K562 (cell line): ENCODE results near the gene OR2A14. TPM values are rescaled to one million over a fixed set of nuclear protein-coding genes. Genes with fewer than 3 reads are reported as not detected.

Experiments
- ATAC-seq: fragments of 200-7000 bp; cut with Tn5 transposase; 3 replicates; pipeline ENCODE4 v1.9.1; 2020; ENCODE audit warnings: moderate library complexity
- BruUV-seq: library from RNA; stranded (reverse); fragments of 400-500 nt; replicated peaks from 2 replicates; lab custom pipeline; 2021; lab: Mats Ljungman, UMichigan
- CTCF ChIA-PET: fragments of 300-600 bp; formaldehyde crosslinking; extraction: SDS; loops from one replicate; lab custom pipeline; 2021; ENCODE audit warnings: low intra/inter-chr PET ratio; lab: Yijun Ruan, JAX
- POLR2A ChIA-PET: fragments of 300-600, 350-650 bp; sonication (Branson Sonifier 250); formaldehyde crosslinking; extraction: SDS; loops from one replicate; lab custom pipeline; 2021; ENCODE audit warnings: antibody characterized with exemption, inconsistent platforms; lab: Yijun Ruan, JAX
- DNase-seq, 4 experiments: peaks; one replicate each; pipeline versions ENCODE4 v3.0.0 to v3.0.0-alpha.2; 2011 to 2018; ENCODE audit warnings: low spot score in 3 of 4, mixed read lengths in 3 of 4; ENCODE audit errors: extremely low read depth in 1 of 4
- FAIRE-seq: peaks from 2 replicates; lab custom pipeline; 2011; peaks lifted over from hg19 to GRCh38; lab: Jason Lieb, UNC
- H2AFZ ChIP-seq: 2 replicates; pipeline ENCODE4 v1.6.0; 2011; ENCODE audit warnings: low read depth, low read length, control low read depth, inconsistent platforms
- H3K27ac ChIP-seq: fragments of 200-600 bp; 3 replicates; pipeline ENCODE4 v1.8.0; 2011; ENCODE audit warnings: low read depth, mild to moderate bottlenecking, control low read depth, inconsistent platforms, low read length, moderate library complexity, mixed read lengths; ENCODE audit errors: extremely low read depth
- H3K27me3 ChIP-seq, 2 experiments: fragments of 300-600 bp in 1 of 2; 2 replicates in 1 of 2; 3 replicates in 1 of 2; pipeline versions ENCODE4 v1.6.0 to v1.8.0; 2011; ENCODE audit warnings: inconsistent platforms in 2 of 2, low read length in 2 of 2, mild to moderate bottlenecking in 1 of 2, mixed read lengths in 1 of 2, moderate library complexity in 1 of 2; ENCODE audit not compliant: control insufficient read depth in 2 of 2, insufficient read depth in 2 of 2
- H3K36me3 ChIP-seq: fragments of 300-600 bp; 3 replicates; pipeline ENCODE4 v1.8.0; 2011; ENCODE audit warnings: mild to moderate bottlenecking, low read length, inconsistent platforms; ENCODE audit not compliant: control insufficient read depth, insufficient read depth
- H3K4me1 ChIP-seq, 2 experiments: fragments of 200-600 bp in 1 of 2; replicated peaks in 1 of 2; 2 replicates in 1 of 2; 3 replicates in 1 of 2; pipeline versions ENCODE4 v1.5.1 to v1.8.0; 2011; ENCODE audit warnings: inconsistent platforms in 2 of 2, low read length in 2 of 2, mild to moderate bottlenecking in 1 of 2, mixed read lengths in 1 of 2, moderate library complexity in 1 of 2; ENCODE audit not compliant: control insufficient read depth in 2 of 2, insufficient read depth in 2 of 2
- H3K4me2 ChIP-seq: 2 replicates; pipeline ENCODE4 v1.6.1; 2011; ENCODE audit warnings: low read length, control low read depth, inconsistent platforms, mixed read lengths; ENCODE audit not compliant: insufficient read depth
- H3K4me3 ChIP-seq: fragments of 200-600 bp; sonication (generic), shearing (Covaris generic); 2 replicates; pipeline ENCODE4 v1.5.1; 2016; ENCODE audit warnings: control low read depth, inconsistent platforms
- H3K79me2 ChIP-seq: fragments of 200-600 bp; 3 replicates; pipeline ENCODE4 v1.8.0; 2011; ENCODE audit warnings: low read length, inconsistent platforms; ENCODE audit not compliant: control insufficient read depth, insufficient read depth
- H3K9ac ChIP-seq, 2 experiments: 2 replicates each; pipeline versions ENCODE4 v1.6.0 to v1.6.1; 2011; ENCODE audit warnings: low read depth in 2 of 2, low read length in 2 of 2, control low read depth in 1 of 2, inconsistent platforms in 1 of 2, mild to moderate bottlenecking in 1 of 2, mixed read lengths in 1 of 2; ENCODE audit not compliant: insufficient read depth in 1 of 2
- H3K9me1 ChIP-seq: one replicate; pipeline ENCODE4 v1.6.0; 2011; ENCODE audit warnings: inconsistent platforms, mild to moderate bottlenecking, low read length, moderate library complexity; ENCODE audit not compliant: control insufficient read depth, insufficient read depth
- H3K9me3 ChIP-seq: replicated peaks from 2 replicates; pipeline ENCODE4 v1.5.1; 2011; ENCODE audit warnings: low read depth, low read length, inconsistent platforms; ENCODE audit not compliant: control insufficient read depth, insufficient read depth
- H4K20me1 ChIP-seq: replicated peaks from 2 replicates; pipeline ENCODE4 v1.6.1; 2011; ENCODE audit warnings: low read length, inconsistent platforms, mixed read lengths; ENCODE audit not compliant: control insufficient read depth, insufficient read depth
- BCLAF1 ChIP-seq, 2 experiments: fragments of 450-650 bp in 1 of 2; IDR thresholded peaks; 2 replicates each; pipeline ENCODE4 v1.6.1; 2011 to 2017; ENCODE audit warnings: low read depth in 2 of 2, antibody characterized with exemption in 1 of 2, borderline replicate concordance in 1 of 2, low read length in 1 of 2, mild to moderate bottlenecking in 1 of 2, mixed read lengths in 1 of 2; ENCODE audit not compliant: control insufficient read depth in 1 of 2
- NR2C2 ChIP-seq, 2 experiments: fragments of 200-800 bp in 1 of 2; sonication (Bioruptor generic) in 1 of 2; sonication (generic) in 1 of 2; formaldehyde crosslinking in 1 of 2; IDR thresholded peaks; 2 replicates each; pipeline versions ENCODE4 v1.6.1 to v1.8.0; 2016 to 2022; ENCODE audit warnings: mild to moderate bottlenecking in 1 of 2, missing compliant biosample characterization in 1 of 2, missing genetic modification characterization in 1 of 2, missing genetic modification reagents in 1 of 2
- PTBP1 ChIP-seq: fragments of 200-400 bp; formaldehyde crosslinking; IDR thresholded peaks from 2 replicates; pipeline ENCODE4 v1.6.1; 2017; ENCODE audit warnings: low read depth, low read length
- ZNF253 ChIP-seq: fragments of 250-450 bp; sonication (Bioruptor Pico); conservative IDR thresholded peaks from 2 replicates; pipeline ENCODE4 v1.6.1; 2021; ENCODE audit warnings: mild to moderate bottlenecking
- WGBS: fragments of 100-300 bp; shearing (Covaris generic); methylation state at CpG from one replicate; pipeline ENCODE4 v1.1.6; 2016; ENCODE audit warnings: low coverage, mixed read lengths; ENCODE audit not compliant: insufficient coverage; ENCODE audit errors: missing lambda C conversion rate; 5-methylcytosine and 5-hydroxymethylcytosine counted together
- in situ Hi-C: fragments of 300-500 bp; cut with MboI; formaldehyde crosslinking; loops from 4 replicates; pipeline ENCODE4 v1.15.0; 2018; ENCODE audit warnings: inconsistent platforms, mixed read lengths
- intact Hi-C: fragments of 100-400 bp; cut with micrococcal nuclease; formaldehyde crosslinking; loops from 2 replicates; pipeline ENCODE4 v1.14.2; 2022
- polyA plus RNA-seq, 8 experiments: library from polyadenylated mRNA; depleted of rRNA in 4 of 8; stranded (reverse) in 5 of 8; unstranded in 3 of 8; fragments of >200 nt; fragmentation: Nextera tagmentation in 2 of 8; fragmentation: Illumina TruSeq in 1 of 8; extraction: Ambion mirVana in 2 of 8; extraction: Trizol in 1 of 8; gene quantifications; 2 replicates each; pipeline versions ENCODE4 v1.2.1 to v1.2.3, GENCODE V29; 2011 to 2014; ENCODE audit warnings: inconsistent platforms in 1 of 8, missing spikeins in 1 of 8
- total RNA-seq, 7 experiments: library from RNA; depleted of rRNA in 6 of 7; stranded (reverse); fragments of >200 nt in 6 of 7; fragmentation: Illumina TruSeq in 2 of 7; extraction: Trizol in 2 of 7; gene quantifications; 2 replicates each; pipeline versions ENCODE4 v1.2.1 to v1.2.3, GENCODE V29; 2011 to 2021; ENCODE audit warnings: low replicate concordance in 1 of 7

Gene OR2A14
- total and polyA plus RNA-seq, 9 of the 15 experiments (the other 6 are each of a cell fraction or from before 2014, with no cell fraction given), result not detected

- Histone ChIP-seq H4K20me1 (no peaks in the 10 kb centered on the region), H3K27ac (no peak overlapping the region), H3K9ac (no peak overlapping the region), H3K4me3 (no peak overlapping the region), H3K27me3 (no peaks in the 10 kb centered on the region), H3K9me3 (no peaks in the 10 kb centered on the region), H3K4me2 (no peak overlapping the region), H2AFZ (no peak overlapping the region), H3K9me1 (no peaks in the 10 kb centered on the region), H3K79me2 (no peaks in the 10 kb centered on the region), H3K36me3 (no peaks in the 10 kb centered on the region), H3K4me1 (no peaks in the 10 kb centered on the region)
- in situ Hi-C loops (no loop called here), intact Hi-C loops (no loop called here)
- ATAC-seq (no peak), DNase-seq (no peak), FAIRE-seq (no peak)
- ChIA-PET POLR2A (interaction anchor here (0.5 to 1.1 kb wide), 2 partner anchors 28 to 758 kb away, joined by 3 to 5 read pairs; no protein-coding TSS in a partner anchor), CTCF (no interaction called here)
- TF ChIP-seq BCLAF1 (IDR thresholded peaks at IDR 0.05; ENCODE audit: borderline replicate concordance in 1 of 2, control insufficient read depth in 1 of 2, low read depth in 2 of 2, low read length in 1 of 2), result no peak
- BruUV-seq, result no TSS peak
- 0% methylated on average over 1 of the region's 1 CpG for WGBS
Measured at GRCh38 chr7:144113651-144114050, 9.3 kb upstream of the OR2A14 start.

GRCh38 chr7:144118341-144118740 is 4.6 kb upstream of the OR2A14 start:
- intact Hi-C loops, result no loop called here
- ChIA-PET CTCF (no interaction called here), POLR2A (no interaction called here)
- Histone ChIP-seq H3K79me2 (no peaks in the 10 kb centered on the region), H3K9me3 (no peaks in the 10 kb centered on the region), H3K4me2 (no peak overlapping the region), H3K9ac (no peak overlapping the region), H3K27me3 (no peaks in the 10 kb centered on the region), H3K27ac (no peak overlapping the region), H4K20me1 (no peaks in the 10 kb centered on the region), H3K9me1 (no peaks in the 10 kb centered on the region), H3K4me1 (no peaks in the 10 kb centered on the region), H3K36me3 (no peaks in the 10 kb centered on the region), H2AFZ (no peak overlapping the region), H3K4me3 (no peak overlapping the region)
- no peak for FAIRE-seq
- peak; percentile 40; the same call in 1 of the 3 replicates for ATAC-seq
- BruUV-seq, result no TSS peak
- in situ Hi-C loops, result no loop called here
- 0% methylated on average over 8 of the region's 8 CpGs for WGBS
- no peak for TF ChIP-seq PTBP1
- no peak for TF ChIP-seq ZNF253 (CRISPR knock-in tag)
- no peak for TF ChIP-seq NR2C2 (CRISPR knock-in tag; IDR thresholded peaks at IDR 0.05)
- TF ChIP-seq NR2C2 (tag; IDR thresholded peaks at IDR 0.05), result no peak
- DNase-seq, result no peak
